ENCODE results near the gene NLRP2B. TPM values are rescaled to one million over a fixed set of nuclear protein-coding genes. Genes with fewer than 3 reads are reported as not detected.
"Not testable (repeated sequence)": the region's sequence is repeated elsewhere in the genome, so short reads cannot be mapped to it uniquely, and the experiment has no call there.

NLRP2B gene
- total RNA-seq, 1 donor from 2014 or later = not detected

GRCh38 chrX:57651169-57651919, 28.7 kb downstream of the NLRP2B start:
- peaks cover 12% of the 10 kb centered on the region for H3K9me3 Mint-ChIP-seq
- TF ChIP-seq CTCF (conservative IDR thresholded peaks at IDR 0.05) = no peak
- H3K27me3 Mint-ChIP-seq (ENCODE audit: low read depth) = no peaks in the 10 kb centered on the region
- no peak overlapping the region for H3K27ac Mint-ChIP-seq (ENCODE audit: unreplicated experiment)
- peaks cover 4% of the 10 kb centered on the region for H3K36me3 Mint-ChIP-seq (ENCODE audit: low read depth)
- H3K4me3 Mint-ChIP-seq = peak overlapping the region; percentile 4
- H3K4me1 Mint-ChIP-seq = peaks cover 5% of the 10 kb centered on the region
- no peak for DNase-seq (ENCODE audit: low read depth, low spot score)

DNA sequence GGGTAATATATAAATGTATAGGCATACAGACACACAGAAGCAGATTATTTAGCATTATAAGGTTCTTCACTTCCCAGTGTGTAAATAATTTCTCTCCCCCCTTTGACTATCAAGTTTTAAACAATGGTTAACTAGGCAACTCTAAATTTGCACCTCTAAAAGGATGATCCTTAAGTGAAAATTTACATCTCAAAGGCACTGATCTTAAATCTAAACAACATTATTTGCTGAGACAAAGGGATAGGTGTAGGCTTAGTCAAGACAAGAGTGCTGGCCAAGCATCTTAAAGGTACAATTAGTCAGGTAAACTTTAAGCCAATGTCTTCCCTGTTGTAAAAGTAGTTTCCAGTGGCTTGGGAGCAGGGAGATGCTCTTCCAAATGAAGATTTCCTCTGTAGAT, 33.0 kb downstream of the NLRP2B start:
- DNase-seq (ENCODE audit: low read depth, low spot score) = no peak
- Mint-ChIP-seq H3K36me3 (ENCODE audit: low read depth) (no peaks in the 10 kb centered on the region), H3K9me3 (peaks cover 11% of the 10 kb centered on the region), H3K4me1 (peaks cover 5% of the 10 kb centered on the region), H3K27ac (ENCODE audit: unreplicated experiment) (no peak overlapping the region), H3K4me3 (no peak overlapping the region), H3K27me3 (ENCODE audit: low read depth) (no peaks in the 10 kb centered on the region)
- no peak for TF ChIP-seq CTCF (conservative IDR thresholded peaks at IDR 0.05)

DNA sequence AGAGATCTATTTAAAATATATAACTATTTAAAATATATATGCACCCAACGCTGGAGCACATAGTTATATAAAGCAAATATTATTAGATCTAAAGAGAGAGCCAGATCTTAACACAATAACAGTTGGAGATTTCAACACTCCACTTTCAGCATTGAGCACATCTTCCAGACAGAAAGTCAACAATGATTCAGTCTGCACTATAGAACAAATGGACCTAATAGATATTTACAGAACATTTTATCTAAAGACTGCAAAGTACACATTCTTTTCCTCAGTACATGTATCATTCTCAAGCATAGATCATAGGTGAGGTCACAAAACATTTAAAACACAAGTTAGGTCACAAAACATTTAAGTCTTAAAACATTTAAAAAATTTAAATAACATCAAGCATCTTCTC, 36.4 kb downstream of the NLRP2B start:
- H3K4me1 Mint-ChIP-seq = no peaks in the 10 kb centered on the region
- H3K9me3 Mint-ChIP-seq = peaks cover 19% of the 10 kb centered on the region
- no peak for DNase-seq (ENCODE audit: low read depth, low spot score)
- H3K36me3 Mint-ChIP-seq (ENCODE audit: low read depth) = peaks cover 5% of the 10 kb centered on the region
- no peak for TF ChIP-seq CTCF (conservative IDR thresholded peaks at IDR 0.05)
- H3K27me3 Mint-ChIP-seq (ENCODE audit: low read depth) = no peaks in the 10 kb centered on the region
- no peak overlapping the region for H3K27ac Mint-ChIP-seq (ENCODE audit: unreplicated experiment)
- H3K4me3 Mint-ChIP-seq = no peak overlapping the region

DNA sequence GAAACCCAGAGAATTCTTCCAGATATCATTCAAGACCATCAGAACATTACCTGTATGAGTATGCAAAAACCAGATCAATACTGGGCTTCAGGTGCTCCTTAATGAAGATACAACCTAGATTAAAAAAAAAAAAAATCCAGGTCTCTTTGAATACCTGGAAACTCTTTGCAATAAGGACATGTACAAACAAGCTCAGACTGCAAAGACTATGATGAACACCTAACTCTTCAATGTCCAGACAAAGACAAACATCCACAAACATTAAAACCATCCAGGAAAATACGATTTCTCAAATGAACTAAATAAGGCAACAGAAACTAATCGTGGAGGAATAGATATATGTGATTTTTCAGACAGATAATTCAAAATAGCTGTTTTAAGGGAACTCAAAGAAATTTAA, 38.7 kb downstream of the NLRP2B start:
- Mint-ChIP-seq H3K4me1 (no peaks in the 10 kb centered on the region), H3K27me3 (ENCODE audit: low read depth) (no peaks in the 10 kb centered on the region), H3K27ac (ENCODE audit: unreplicated experiment) (no peak overlapping the region), H3K9me3 (peaks cover 25% of the 10 kb centered on the region), H3K4me3 (no peak overlapping the region), H3K36me3 (ENCODE audit: low read depth) (peaks cover 5% of the 10 kb centered on the region)
- TF ChIP-seq CTCF (conservative IDR thresholded peaks at IDR 0.05) = no peak
- DNase-seq (ENCODE audit: low read depth, low spot score) = no peak

GRCh38 chrX:57640674-57641016, 39.4 kb downstream of the NLRP2B start:
- Mint-ChIP-seq H3K4me3 (no peak overlapping the region), H3K4me1 (no peaks in the 10 kb centered on the region), H3K36me3 (ENCODE audit: low read depth) (peaks cover 5% of the 10 kb centered on the region), H3K27ac (ENCODE audit: unreplicated experiment) (no peak overlapping the region), H3K9me3 (peaks cover 22% of the 10 kb centered on the region), H3K27me3 (ENCODE audit: low read depth) (no peaks in the 10 kb centered on the region)
- no peak for TF ChIP-seq CTCF (conservative IDR thresholded peaks at IDR 0.05)
- DNase-seq (ENCODE audit: low read depth, low spot score) = no peak

DNA sequence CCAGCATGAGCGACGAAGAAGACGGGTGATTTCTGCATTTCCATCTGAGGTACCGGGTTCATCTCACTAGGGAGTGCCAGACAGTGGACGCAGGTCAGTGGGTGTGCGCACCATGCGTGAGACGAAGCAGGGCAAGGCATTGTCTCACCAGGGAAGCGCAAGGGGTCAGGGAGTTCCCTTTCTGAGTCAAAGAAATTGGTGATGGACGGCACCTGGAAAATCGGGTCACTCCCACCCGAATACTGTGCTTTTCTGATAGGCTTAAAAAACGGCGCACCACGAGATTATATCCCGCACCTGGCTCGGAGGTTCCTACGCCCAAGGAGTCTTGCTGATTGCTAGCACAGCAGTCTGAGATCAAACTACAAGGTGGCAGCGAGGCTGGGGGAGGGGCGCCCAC, 50.6 kb downstream of the NLRP2B start:
- not testable (repeated sequence) for H3K27ac Mint-ChIP-seq (ENCODE audit: unreplicated experiment); H3K4me3 Mint-ChIP-seq; H3K4me1 Mint-ChIP-seq; H3K27me3 Mint-ChIP-seq (ENCODE audit: low read depth); H3K36me3 Mint-ChIP-seq (ENCODE audit: low read depth); DNase-seq (ENCODE audit: low read depth, low spot score)
- H3K9me3 Mint-ChIP-seq = peaks cover 19% of the 10 kb centered on the region

Other genes starting within 250 kb of the NLRP2B start
- gene ZXDB, start 88.2 kb downstream of the NLRP2B start, total RNA-seq = 6.8 and 7.1 TPM in 2 replicates
- gene ZXDA, start 230.2 kb upstream of the NLRP2B start, total RNA-seq = not detected in 2 replicates